ENCODE measurements around the gene SIM2. TPM values are rescaled to one million over a fixed set of nuclear protein-coding genes. Genes with fewer than 3 reads are reported as not detected.

The SIM2 gene
- total and polyA plus RNA-seq, 2 donors (not counting 1 experiment from before 2014, with no cell fraction given): not detected

GRCh38 chr21:36762642-36763041 lies 63.7 kb downstream of the SIM2 start:
- CTCF ChIA-PET: no interaction called here
- ATAC-seq (ENCODE audit: low read depth): no peak

GRCh38 chr21:36763305-36763704 lies 64.4 kb downstream of the SIM2 start:
- H3K4me1 Mint-ChIP-seq: no peaks in the 10 kb centered on the region
- no peaks in the 10 kb centered on the region for H3K4me1 ChIP-seq (ENCODE audit: control insufficient read depth in 2 of 2, insufficient read depth in 2 of 2, low read length in 2 of 2)
- no peak overlapping the region for H3K27ac Mint-ChIP-seq
- WGBS (ENCODE audit: insufficient coverage): 57% methylated on average over 1 of the region's 6 CpGs
- ATAC-seq (ENCODE audit: low read depth) (no peak), DNase-seq (no peak)
- intact Hi-C loops (cut with micrococcal nuclease): no loop called here
- no peaks in the 10 kb centered on the region for H3K36me3 ChIP-seq (replicated peaks in 1 of 2; ENCODE audit: control extremely low read depth in 1 of 2, control insufficient read depth in 1 of 2, extremely low read depth in 1 of 2, insufficient read depth in 2 of 2, low read length in 1 of 2)
- H3K9me3 ChIP-seq (ENCODE audit: control extremely low read depth in 1 of 3, control insufficient read depth in 2 of 3, insufficient read depth in 1 of 3, low read length in 2 of 3): no peaks in the 10 kb centered on the region
- H3K79me2 ChIP-seq (ENCODE audit: control insufficient read depth, insufficient read depth, low read length): no peaks in the 10 kb centered on the region
- CTCF ChIA-PET: no interaction called here
- H4K20me1 ChIP-seq (ENCODE audit: control insufficient read depth, insufficient read depth, low read length, poor library complexity, severe bottlenecking): no peaks in the 10 kb centered on the region
- POLR2A ChIA-PET: no interaction called here
- H3K27me3 ChIP-seq (replicated peaks in 1 of 4; ENCODE audit: control extremely low read depth in 1 of 4, control insufficient read depth in 3 of 4, insufficient read depth in 4 of 4, low read length in 3 of 4): no peaks in the 10 kb centered on the region
- no peaks in the 10 kb centered on the region for H3K27me3 Mint-ChIP-seq
- no peak overlapping the region for H3K4me2 ChIP-seq (replicated peaks; ENCODE audit: low read depth, low read length, poor library complexity, severe bottlenecking)
- no peak overlapping the region for H2AFZ ChIP-seq (ENCODE audit: insufficient read depth, low read depth, low read length, poor library complexity, severe bottlenecking)
- no peak overlapping the region for H3K9ac ChIP-seq (ENCODE audit: low read length)
- H3K4me3 Mint-ChIP-seq: no peak overlapping the region
- no peak overlapping the region for H3K27ac ChIP-seq (ENCODE audit: low read length in 2 of 2)
- no peak for TF ChIP-seq EZH2 (IDR thresholded peaks at IDR 0.05; ENCODE audit: borderline replicate concordance, insufficient read depth, low read depth, low read length, poor library complexity, severe bottlenecking)
- TF ChIP-seq CTCF (IDR thresholded peaks at IDR 0.05): no peak
- no peak overlapping the region for H3K4me3 ChIP-seq (ENCODE audit: control extremely low read depth in 1 of 5, extremely low read depth in 1 of 5, insufficient read depth in 1 of 5, low read depth in 2 of 5, low read length in 4 of 5)
- no peaks in the 10 kb centered on the region for H3K9me3 Mint-ChIP-seq (ENCODE audit: insufficient read depth)

More at GRCh38 chr21:36762642-36763041, 63.7 kb downstream of the SIM2 start:
- no peak overlapping the region for H3K9ac ChIP-seq (ENCODE audit: low read length)
- no peak overlapping the region for H3K27ac ChIP-seq (ENCODE audit: low read length in 2 of 2)
- intact Hi-C loops (cut with micrococcal nuclease): no loop called here
- no peaks in the 10 kb centered on the region for H3K36me3 ChIP-seq (replicated peaks in 1 of 2; ENCODE audit: control extremely low read depth in 1 of 2, control insufficient read depth in 1 of 2, extremely low read depth in 1 of 2, insufficient read depth in 2 of 2, low read length in 1 of 2)
- Mint-ChIP-seq H3K9me3 (ENCODE audit: insufficient read depth) (no peaks in the 10 kb centered on the region), H3K4me1 (no peaks in the 10 kb centered on the region), H3K27ac (no peak overlapping the region), H3K27me3 (no peaks in the 10 kb centered on the region), H3K4me3 (no peak overlapping the region)
- no peak overlapping the region for H2AFZ ChIP-seq (ENCODE audit: insufficient read depth, low read depth, low read length, poor library complexity, severe bottlenecking)
- H3K4me2 ChIP-seq (replicated peaks; ENCODE audit: low read depth, low read length, poor library complexity, severe bottlenecking): no peak overlapping the region
- no peak overlapping the region for H3K4me3 ChIP-seq (ENCODE audit: control extremely low read depth in 1 of 5, extremely low read depth in 1 of 5, insufficient read depth in 1 of 5, low read depth in 2 of 5, low read length in 4 of 5)
- POLR2A ChIA-PET: no interaction called here
- H3K9me3 ChIP-seq (ENCODE audit: control extremely low read depth in 1 of 3, control insufficient read depth in 2 of 3, insufficient read depth in 1 of 3, low read length in 2 of 3): no peaks in the 10 kb centered on the region
- TF ChIP-seq CTCF (IDR thresholded peaks at IDR 0.05): no peak
- TF ChIP-seq EZH2 (IDR thresholded peaks at IDR 0.05; ENCODE audit: borderline replicate concordance, insufficient read depth, low read depth, low read length, poor library complexity, severe bottlenecking): no peak
- no peak for DNase-seq
- no peaks in the 10 kb centered on the region for H3K27me3 ChIP-seq (replicated peaks in 1 of 4; ENCODE audit: control extremely low read depth in 1 of 4, control insufficient read depth in 3 of 4, insufficient read depth in 4 of 4, low read length in 3 of 4)
- 97% methylated on average over 9 of the region's 9 CpGs for WGBS (ENCODE audit: insufficient coverage)
- H4K20me1 ChIP-seq (ENCODE audit: control insufficient read depth, insufficient read depth, low read length, poor library complexity, severe bottlenecking): no peaks in the 10 kb centered on the region
- H3K79me2 ChIP-seq (ENCODE audit: control insufficient read depth, insufficient read depth, low read length): no peaks in the 10 kb centered on the region
- no peaks in the 10 kb centered on the region for H3K4me1 ChIP-seq (ENCODE audit: control insufficient read depth in 2 of 2, insufficient read depth in 2 of 2, low read length in 2 of 2)

All from B cell (primary cell).